HG02870 (cell line): ENCODE measurements around the gene PEX3.
A peak's percentile ranks its signal among the peaks of the same experiment; 100 is the strongest.

Experiments
- ATAC-seq: cut with Tn5 transposase; IDR thresholded peaks from one replicate; pipeline ENCODE4 v1.9.1; 2021; ENCODE audit warnings: mild to moderate bottlenecking, moderate library complexity; ENCODE audit not compliant: unreplicated experiment

PEX3 gene

GRCh38 chr6:143450453-143451371 is at the start of gene PEX3, which contains the start of gene ADAT2:
TSS of gene PEX3 (plus strand) at chr6:143450805. CDS start at chr6:143451043, 238 bp downstream.
TSS of gene ADAT2 (minus strand) at chr6:143450695. CDS start at chr6:143450658, 37 bp downstream.
- ATAC-seq, result peak; percentile 95

- ATAC-seq, result no peak
Measured at GRCh38 chr6:143401068-143401446, 49.5 kb upstream of the PEX3 start.

GRCh38 chr6:143401636-143402370 is 48.8 kb upstream of the PEX3 start:
- ATAC-seq, result no peak

GRCh38 chr6:143402721-143403336 is 47.8 kb upstream of the PEX3 start:
- no peak for ATAC-seq

GRCh38 chr6:143405373-143406154 is 45.0 kb upstream of the PEX3 start:
- ATAC-seq, result no peak

- ATAC-seq, result peak; percentile 40
Measured at GRCh38 chr6:143406673-143407072, 43.9 kb upstream of the PEX3 start.

GRCh38 chr6:143408151-143408786 is 42.3 kb upstream of the PEX3 start:
- ATAC-seq, result no peak

- no peak for ATAC-seq
Measured at GRCh38 chr6:143408787-143409162, 41.8 kb upstream of the PEX3 start.

- no peak for ATAC-seq
Measured at GRCh38 chr6:143410859-143411270, 39.7 kb upstream of the PEX3 start.

- no peak for ATAC-seq
Measured at GRCh38 chr6:143414769-143415168, 35.8 kb upstream of the PEX3 start.

- no peak for ATAC-seq
Measured at GRCh38 chr6:143419526-143419925, 31.1 kb upstream of the PEX3 start.

- no peak for ATAC-seq
Measured at GRCh38 chr6:143426026-143426425, 24.6 kb upstream of the PEX3 start.

- ATAC-seq, result peak; percentile 100
Measured at GRCh38 chr6:143427109-143427817, 23.3 kb upstream of the PEX3 start.

GRCh38 chr6:143429970-143430369 is 20.6 kb upstream of the PEX3 start:
- no peak for ATAC-seq

- ATAC-seq, result no peak
Measured at GRCh38 chr6:143431226-143431625, 19.4 kb upstream of the PEX3 start.

- ATAC-seq, result no peak
Measured at GRCh38 chr6:143432588-143432987, 18.0 kb upstream of the PEX3 start.

GRCh38 chr6:143441010-143441409 is 9.6 kb upstream of the PEX3 start:
- no peak for ATAC-seq

GRCh38 chr6:143441680-143442545 is 8.7 kb upstream of the PEX3 start:
- no peak for ATAC-seq

GRCh38 chr6:143443096-143443495 is 7.5 kb upstream of the PEX3 start:
- ATAC-seq, result no peak
